ENCODE data around the gene TAF6L.
A peak's percentile ranks its signal among the peaks of the same experiment; 100 is the strongest.
"Not testable (repeated sequence)": the region's sequence is repeated elsewhere in the genome, so short reads cannot be mapped to it uniquely, and the experiment has no call there.

Gene TAF6L

GRCh38 chr11:62771144-62772021, at the start of gene TAF6L:
TSS of gene TAF6L (plus strand) at chr11:62771396. CDS start at chr11:62775784, 4,388 bp downstream.
- H3K4me3 Mint-ChIP-seq: peak within 1 kb of the TSS; percentile 96 to 99
- DNase-seq (peak; percentile 89 to 97), ATAC-seq (peak; percentile 92)
- H3K27ac Mint-ChIP-seq: peak within 1 kb of the TSS; percentile 96 to 98
- H3K27me3 Mint-ChIP-seq: no peaks in the 10 kb centered on the region
- H3K9me3 Mint-ChIP-seq: no peaks in the 10 kb centered on the region
- peaks cover 49% of the 10 kb centered on the region for H3K4me1 Mint-ChIP-seq

- no peaks in the 10 kb centered on the region for H3K27me3 Mint-ChIP-seq
- peaks cover 57% of the 10 kb centered on the region for H3K4me1 Mint-ChIP-seq
- H3K4me3 Mint-ChIP-seq: no peak overlapping the region
- no peaks in the 10 kb centered on the region for H3K9me3 Mint-ChIP-seq
- no peak for ATAC-seq
- DNase-seq: no peak
- H3K27ac Mint-ChIP-seq: peak overlapping the region in 1 of 2 donors; percentile 20
These were observed 49.2 kb upstream of the TAF6L start for GRCh38 chr11:62721994-62722393.

- DNase-seq: no peak
- H3K4me3 Mint-ChIP-seq: peak overlapping the region; percentile 97 to 100
- no peaks in the 10 kb centered on the region for H3K27me3 Mint-ChIP-seq
- H3K9me3 Mint-ChIP-seq: no peaks in the 10 kb centered on the region
- ATAC-seq: no peak
- H3K4me1 Mint-ChIP-seq: peaks cover 56% of the 10 kb centered on the region
- peak overlapping the region; percentile 25 to 80 for H3K27ac Mint-ChIP-seq
These were observed 47.0 kb upstream of the TAF6L start for GRCh38 chr11:62724171-62724570.

GRCh38 chr11:62725646-62726045, 45.5 kb upstream of the TAF6L start:
- Mint-ChIP-seq H3K9me3 (no peaks in the 10 kb centered on the region), H3K4me1 (peaks cover 56% of the 10 kb centered on the region), H3K4me3 (peak overlapping the region; percentile 97 to 100), H3K27me3 (no peaks in the 10 kb centered on the region), H3K27ac (peak overlapping the region; percentile 91 to 95)
- DNase-seq (no peak), ATAC-seq (no peak)

- DNase-seq (no peak), ATAC-seq (no peak)
- H3K27me3 Mint-ChIP-seq: no peaks in the 10 kb centered on the region
- peak overlapping the region; percentile 91 to 95 for H3K27ac Mint-ChIP-seq
- peaks cover 57% of the 10 kb centered on the region for H3K4me1 Mint-ChIP-seq
- H3K4me3 Mint-ChIP-seq: peak overlapping the region; percentile 97 to 100
- H3K9me3 Mint-ChIP-seq: no peaks in the 10 kb centered on the region
These were observed 44.9 kb upstream of the TAF6L start for GRCh38 chr11:62726156-62726914.

GRCh38 chr11:62726915-62727164, 44.4 kb upstream of the TAF6L start:
- H3K27ac Mint-ChIP-seq: peak overlapping the region; percentile 91 to 96
- no peaks in the 10 kb centered on the region for H3K9me3 Mint-ChIP-seq
- peak; percentile 4 for ATAC-seq
- peak overlapping the region; percentile 97 to 100 for H3K4me3 Mint-ChIP-seq
- no peak for DNase-seq
- H3K4me1 Mint-ChIP-seq: peaks cover 56% of the 10 kb centered on the region
- H3K27me3 Mint-ChIP-seq: no peaks in the 10 kb centered on the region

- Mint-ChIP-seq H3K27ac (peak within 1 kb of the TSS; percentile 94 to 96), H3K4me3 (peak within 1 kb of the TSS; percentile 97 to 100), H3K9me3 (no peaks in the 10 kb centered on the region), H3K4me1 (peaks cover 51% of the 10 kb centered on the region), H3K27me3 (no peaks in the 10 kb centered on the region)
- ATAC-seq: peak; percentile 89
- DNase-seq: peak; percentile 99 to 100
These were observed 43.9 kb upstream of the TAF6L start, which contains the start of gene HNRNPUL2 for GRCh38 chr11:62727165-62727871. TSS of gene HNRNPUL2 (minus strand) at chr11:62727457. CDS start at chr11:62727156, 301 bp downstream.

- H3K4me3 Mint-ChIP-seq: peak overlapping the region; percentile 97 to 100
- peak; percentile 71 for ATAC-seq
- peak; percentile 88 to 91 for DNase-seq
- H3K27me3 Mint-ChIP-seq: no peaks in the 10 kb centered on the region
- no peaks in the 10 kb centered on the region for H3K9me3 Mint-ChIP-seq
- H3K27ac Mint-ChIP-seq: peak overlapping the region; percentile 94 to 96
- peaks cover 46% of the 10 kb centered on the region for H3K4me1 Mint-ChIP-seq
These were observed 43.4 kb upstream of the TAF6L start for GRCh38 chr11:62727872-62728170.

- peak in 1 of 2 donors; percentile 81 for DNase-seq
- Mint-ChIP-seq H3K4me3 (peak within 1 kb of the TSS; percentile 97 to 100), H3K27ac (peak within 1 kb of the TSS; percentile 94 to 96), H3K4me1 (peaks cover 50% of the 10 kb centered on the region), H3K9me3 (no peaks in the 10 kb centered on the region), H3K27me3 (no peaks in the 10 kb centered on the region)
- peak; percentile 27 for ATAC-seq
These were observed 42.8 kb upstream of the TAF6L start, which contains the start of gene TTC9C for GRCh38 chr11:62728171-62728988. TSS of gene TTC9C (plus strand) at chr11:62728486. CDS start at chr11:62728849, 363 bp downstream.

- H3K27ac Mint-ChIP-seq, ATAC-seq, DNase-seq, H3K27me3 Mint-ChIP-seq, H3K9me3 Mint-ChIP-seq: not testable (repeated sequence)
- Mint-ChIP-seq H3K4me1 (peaks cover 34% of the 10 kb centered on the region), H3K4me3 (peak overlapping the region; percentile 97 to 100)
These were observed 41.1 kb upstream of the TAF6L start for GRCh38 chr11:62730076-62730475.

GRCh38 chr11:62732830-62733229, 38.4 kb upstream of the TAF6L start:
- ATAC-seq (peak; percentile 26), DNase-seq (no peak)
- Mint-ChIP-seq H3K27ac (peak overlapping the region in 1 of 2 donors; percentile 87), H3K4me1 (peaks cover 27% of the 10 kb centered on the region), H3K9me3 (no peaks in the 10 kb centered on the region), H3K27me3 (no peaks in the 10 kb centered on the region), H3K4me3 (no peak overlapping the region)

GRCh38 chr11:62737196-62737595, 34.0 kb upstream of the TAF6L start:
- no peaks in the 10 kb centered on the region for H3K9me3 Mint-ChIP-seq
- DNase-seq (no peak), ATAC-seq (no peak)
- peaks cover 5% of the 10 kb centered on the region for H3K4me1 Mint-ChIP-seq
- no peaks in the 10 kb centered on the region for H3K27me3 Mint-ChIP-seq
- no peak overlapping the region for H3K27ac Mint-ChIP-seq
- H3K4me3 Mint-ChIP-seq: no peak overlapping the region

- DNase-seq: no peak
- no peak overlapping the region for H3K27ac Mint-ChIP-seq
- no peak for ATAC-seq
- no peaks in the 10 kb centered on the region for H3K27me3 Mint-ChIP-seq
- no peaks in the 10 kb centered on the region for H3K9me3 Mint-ChIP-seq
- H3K4me3 Mint-ChIP-seq: no peak overlapping the region
- H3K4me1 Mint-ChIP-seq: peaks cover 20% of the 10 kb centered on the region
These were observed 23.6 kb upstream of the TAF6L start for GRCh38 chr11:62747475-62748160.

GRCh38 chr11:62749931-62750330, 21.3 kb upstream of the TAF6L start:
- H3K27ac Mint-ChIP-seq: peak overlapping the region in 1 of 2 donors; percentile 27

More at GRCh38 chr11:62749931-62750330, 21.3 kb upstream of the TAF6L start:
- peaks cover 38% of the 10 kb centered on the region for H3K4me1 Mint-ChIP-seq
- not testable (repeated sequence) for DNase-seq, H3K4me3 Mint-ChIP-seq, ATAC-seq, H3K9me3 Mint-ChIP-seq, H3K27me3 Mint-ChIP-seq
